Activated naive CD8-positive, alpha-beta T cell treated with anti-CD3 and anti-CD28 coated beads for 36 hours (primary cell): Measurements from ENCODE around the gene KDF1. TPM values are rescaled to one million over a fixed set of nuclear protein-coding genes. Genes with fewer than 3 reads are reported as not detected.
"Not testable (repeated sequence)": the region's sequence is repeated elsewhere in the genome, so short reads cannot be mapped to it uniquely, and the experiment has no call there.

Source experiments
- DNase-seq: peaks from one replicate; pipeline ENCODE4 v3.0.0; 2021
- H3K27ac Mint-ChIP-seq: one replicate; pipeline ENCODE4 v1.8.0; 2022; ENCODE audit warnings: mild to moderate bottlenecking, moderate library complexity, mixed read lengths
- H3K27me3 Mint-ChIP-seq: one replicate; pipeline ENCODE4 v1.8.0; 2022; ENCODE audit warnings: mild to moderate bottlenecking, mixed read lengths
- H3K36me3 Mint-ChIP-seq: one replicate; pipeline ENCODE4 v1.8.0; 2021; ENCODE audit warnings: mild to moderate bottlenecking, mixed read lengths
- H3K4me1 Mint-ChIP-seq: one replicate; pipeline ENCODE4 v1.8.0; 2021; ENCODE audit warnings: mixed read lengths
- H3K4me3 Mint-ChIP-seq: one replicate; pipeline ENCODE4 v1.8.0; 2022; ENCODE audit warnings: mild to moderate bottlenecking, moderate library complexity, mixed read lengths
- H3K9me3 Mint-ChIP-seq: one replicate; pipeline ENCODE4 v1.8.0; 2022; ENCODE audit warnings: mixed read lengths
- total RNA-seq, 2 experiments: library from RNA; stranded (reverse); gene quantifications; one replicate each; pipeline ENCODE4 v1.2.3, GENCODE V29; 2021

Gene KDF1
- total RNA-seq, 2 experiments from 2014 or later: 0.47 to 0.60 TPM

DNA sequence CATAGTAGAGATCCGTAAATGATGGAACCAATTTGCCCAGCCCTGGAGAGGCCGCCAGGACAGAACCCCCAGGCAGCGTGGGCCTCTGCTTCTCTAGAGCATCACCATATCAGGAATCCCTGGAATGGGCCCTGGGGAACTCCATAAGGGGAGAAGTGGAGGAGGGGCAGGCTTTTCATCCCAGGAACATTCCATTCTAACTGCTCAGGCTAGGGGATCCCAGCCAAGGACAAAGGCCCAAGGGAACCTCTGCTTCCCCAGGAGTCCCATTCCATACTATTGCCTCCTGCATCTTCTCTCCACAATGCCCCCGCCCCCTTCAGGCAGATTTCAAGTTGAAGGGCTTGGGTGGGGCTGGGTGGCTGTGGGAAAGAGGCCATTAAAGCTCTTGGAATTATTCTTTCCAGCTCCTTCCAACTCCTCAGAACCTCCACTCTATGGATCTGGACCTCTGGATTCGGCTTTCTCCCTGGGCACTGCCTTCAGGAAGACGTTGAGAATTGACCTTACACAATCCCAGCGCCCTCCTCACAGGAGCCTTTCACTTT lies 39.2 kb upstream of the KDF1 start:
- no peak overlapping the region for H3K27ac Mint-ChIP-seq
- H3K36me3 Mint-ChIP-seq: no peaks in the 10 kb centered on the region
- no peak for DNase-seq
- H3K9me3 Mint-ChIP-seq: no peaks in the 10 kb centered on the region
- peaks cover 35% of the 10 kb centered on the region for H3K27me3 Mint-ChIP-seq
- peaks cover 11% of the 10 kb centered on the region for H3K4me1 Mint-ChIP-seq
- no peak overlapping the region for H3K4me3 Mint-ChIP-seq

DNA sequence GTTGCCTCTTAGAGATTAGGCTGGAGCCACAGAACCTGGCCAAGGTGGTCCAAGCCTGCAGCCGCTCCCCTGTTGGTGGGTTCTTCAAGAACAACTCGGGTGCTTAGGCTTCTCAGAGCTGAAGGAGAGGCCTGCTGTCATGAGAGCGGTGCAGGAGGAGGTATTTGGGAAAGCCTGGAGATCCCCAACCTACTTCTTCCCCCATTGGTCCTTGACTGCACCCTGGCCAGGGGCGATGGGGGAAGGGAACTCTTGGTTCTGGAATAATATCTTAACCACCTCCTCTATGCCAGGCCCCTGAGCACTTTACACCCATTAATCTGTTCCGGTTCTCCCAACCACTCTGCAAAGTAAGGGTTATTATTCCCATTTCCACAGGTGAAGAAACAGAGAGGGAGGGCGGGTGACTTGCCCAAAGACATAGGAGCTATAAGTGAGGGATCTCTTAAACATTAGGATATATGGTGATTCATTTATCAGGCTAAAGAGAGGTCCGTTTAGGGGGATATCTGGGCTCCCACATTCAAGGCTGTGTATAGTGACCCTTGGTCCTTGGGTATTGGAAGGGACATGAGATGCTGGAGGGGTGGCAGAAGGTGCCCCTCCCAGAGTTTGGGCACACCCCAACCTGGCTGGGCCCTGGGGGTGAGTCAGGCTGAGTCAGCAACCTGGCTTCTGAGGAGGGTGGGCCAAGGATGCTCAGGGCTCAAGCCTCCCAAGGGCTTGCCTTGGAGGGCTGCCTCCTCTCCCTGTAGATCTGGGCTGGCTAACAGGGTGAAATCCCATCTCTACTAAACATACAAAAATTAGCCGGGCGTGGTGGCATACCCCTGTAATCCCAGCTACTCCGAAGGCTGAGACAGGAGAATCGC lies 38.4 kb upstream of the KDF1 start:
- DNase-seq: no peak
- Mint-ChIP-seq H3K4me1 (peaks cover 12% of the 10 kb centered on the region), H3K36me3 (no peaks in the 10 kb centered on the region), H3K4me3 (no peak overlapping the region), H3K9me3 (no peaks in the 10 kb centered on the region), H3K27me3 (peaks cover 37% of the 10 kb centered on the region), H3K27ac (no peak overlapping the region)

DNA sequence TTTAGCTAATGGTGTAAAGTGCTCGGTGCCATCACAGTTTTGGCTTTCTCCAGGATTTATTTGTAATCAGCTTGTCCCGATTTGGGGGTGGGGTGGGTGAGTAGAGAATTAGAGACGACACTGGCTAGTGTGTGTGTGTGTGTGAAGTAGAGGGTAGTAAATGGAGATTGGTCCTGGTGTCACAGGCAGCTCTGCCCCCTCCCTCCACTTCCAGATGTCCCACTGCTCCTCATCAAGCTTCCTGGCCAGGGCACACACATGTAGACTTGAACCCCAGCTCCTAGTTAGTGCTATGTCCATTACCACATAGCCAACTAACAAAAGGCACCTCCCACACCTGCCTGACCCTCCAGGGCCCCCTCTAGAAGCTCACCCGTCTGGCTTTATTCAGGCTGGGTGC lies 36.4 kb upstream of the KDF1 start:
- Mint-ChIP-seq H3K27me3 (peaks cover 52% of the 10 kb centered on the region), H3K36me3 (no peaks in the 10 kb centered on the region), H3K4me3 (no peak overlapping the region), H3K4me1 (peaks cover 19% of the 10 kb centered on the region), H3K27ac (no peak overlapping the region), H3K9me3 (no peaks in the 10 kb centered on the region)
- no peak for DNase-seq

DNA sequence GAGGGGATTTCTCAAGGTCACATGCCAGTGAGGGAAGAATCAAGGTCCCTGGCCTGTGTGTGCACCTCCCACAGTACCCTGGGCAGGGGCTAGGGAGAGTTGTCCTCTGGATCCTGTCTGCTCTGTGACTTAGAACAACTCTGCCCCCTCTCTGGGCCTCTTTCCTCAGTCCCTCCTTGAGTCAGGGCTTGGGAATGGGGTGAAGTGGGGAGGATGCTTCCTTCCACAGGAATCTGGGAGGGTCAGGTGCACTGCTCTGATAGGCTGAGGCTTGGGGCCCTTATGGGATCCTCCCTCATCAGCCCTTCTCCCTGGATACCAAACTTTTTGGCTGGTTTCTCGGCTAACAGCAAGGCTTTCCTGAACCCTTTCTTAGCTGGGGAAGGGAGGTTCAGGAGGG lies 35.8 kb upstream of the KDF1 start:
- H3K36me3 Mint-ChIP-seq: no peaks in the 10 kb centered on the region
- H3K4me1 Mint-ChIP-seq: peaks cover 23% of the 10 kb centered on the region
- H3K27me3 Mint-ChIP-seq: peaks cover 57% of the 10 kb centered on the region
- no peak overlapping the region for H3K27ac Mint-ChIP-seq
- H3K4me3 Mint-ChIP-seq: no peak overlapping the region
- no peak for DNase-seq
- no peaks in the 10 kb centered on the region for H3K9me3 Mint-ChIP-seq

DNA sequence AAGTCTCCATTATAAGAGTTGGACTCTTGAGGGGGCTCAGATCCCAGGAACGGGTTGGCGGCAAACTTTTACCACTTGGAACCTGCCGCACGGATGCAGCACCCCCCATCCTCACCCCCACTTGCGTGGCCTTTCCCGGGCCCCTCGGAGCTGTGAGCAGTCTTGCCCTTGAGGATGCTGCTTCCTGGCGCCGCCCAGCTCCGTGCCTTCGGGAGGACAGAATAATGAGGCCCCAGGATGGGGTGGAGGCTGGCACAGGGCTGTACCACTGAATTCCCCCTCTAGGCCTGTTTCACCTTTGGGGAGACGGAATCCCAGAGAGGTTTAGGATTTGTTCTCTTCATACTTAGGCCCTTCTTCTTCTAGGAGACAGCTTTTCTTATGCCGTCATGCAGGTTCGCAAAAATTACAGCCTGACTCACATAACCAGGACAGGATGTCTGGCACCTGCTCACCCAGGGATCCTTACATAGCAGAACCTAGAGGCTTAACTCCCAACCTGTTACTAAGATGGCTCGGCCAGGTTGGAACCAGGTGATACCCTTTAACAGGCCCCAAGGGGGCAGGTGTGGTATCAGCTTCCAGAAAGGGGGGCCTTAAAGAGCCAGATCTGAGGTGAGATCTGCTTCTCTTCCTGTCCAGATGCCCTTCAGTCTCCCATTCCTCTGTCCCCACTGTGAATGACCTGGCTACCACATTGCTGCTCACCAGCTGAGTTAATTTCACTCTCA lies 34.7 kb upstream of the KDF1 start:
- Mint-ChIP-seq H3K36me3 (no peaks in the 10 kb centered on the region), H3K4me1 (peaks cover 23% of the 10 kb centered on the region), H3K27ac (no peak overlapping the region), H3K9me3 (no peaks in the 10 kb centered on the region), H3K4me3 (peak overlapping the region; percentile 73), H3K27me3 (peaks cover 68% of the 10 kb centered on the region)
- DNase-seq: no peak

DNA sequence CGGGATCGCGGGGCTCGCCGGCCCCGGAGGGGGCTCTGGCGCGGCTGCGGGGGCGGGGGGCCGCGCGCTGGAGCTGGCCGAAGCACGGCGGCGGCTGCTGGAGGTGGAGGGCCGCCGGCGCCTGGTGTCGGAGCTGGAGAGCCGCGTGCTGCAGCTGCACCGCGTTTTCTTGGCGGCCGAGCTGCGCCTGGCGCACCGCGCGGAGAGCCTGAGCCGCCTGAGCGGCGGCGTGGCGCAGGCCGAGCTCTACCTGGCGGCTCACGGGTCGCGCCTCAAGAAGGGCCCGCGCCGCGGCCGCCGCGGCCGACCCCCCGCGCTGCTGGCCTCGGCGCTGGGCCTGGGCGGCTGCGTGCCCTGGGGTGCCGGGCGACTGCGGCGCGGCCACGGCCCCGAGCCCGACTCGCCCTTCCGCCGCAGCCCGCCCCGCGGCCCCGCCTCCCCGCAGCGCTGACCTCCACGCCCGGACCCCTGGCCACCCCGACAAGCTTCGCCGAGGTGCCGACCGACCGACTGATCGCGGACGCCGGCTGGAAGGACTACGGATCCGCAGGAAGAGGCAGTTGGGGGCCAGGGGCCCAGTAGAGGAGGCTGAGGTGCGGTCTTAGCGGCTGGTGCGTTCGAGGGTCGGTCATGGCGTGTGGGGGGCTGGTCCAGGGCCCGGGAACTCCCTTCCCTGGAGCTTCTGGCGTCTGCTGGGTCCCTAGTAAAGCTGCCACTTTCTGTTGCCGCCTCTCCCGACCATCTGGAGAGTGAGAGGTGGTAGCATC lies 33.9 kb upstream of the KDF1 start:
- Mint-ChIP-seq H3K27ac (no peak overlapping the region), H3K27me3 (peaks cover 75% of the 10 kb centered on the region), H3K4me3 (peak overlapping the region; percentile 73), H3K4me1 (peaks cover 23% of the 10 kb centered on the region), H3K36me3 (no peaks in the 10 kb centered on the region), H3K9me3 (no peaks in the 10 kb centered on the region)
- DNase-seq: peak; percentile 52

DNA sequence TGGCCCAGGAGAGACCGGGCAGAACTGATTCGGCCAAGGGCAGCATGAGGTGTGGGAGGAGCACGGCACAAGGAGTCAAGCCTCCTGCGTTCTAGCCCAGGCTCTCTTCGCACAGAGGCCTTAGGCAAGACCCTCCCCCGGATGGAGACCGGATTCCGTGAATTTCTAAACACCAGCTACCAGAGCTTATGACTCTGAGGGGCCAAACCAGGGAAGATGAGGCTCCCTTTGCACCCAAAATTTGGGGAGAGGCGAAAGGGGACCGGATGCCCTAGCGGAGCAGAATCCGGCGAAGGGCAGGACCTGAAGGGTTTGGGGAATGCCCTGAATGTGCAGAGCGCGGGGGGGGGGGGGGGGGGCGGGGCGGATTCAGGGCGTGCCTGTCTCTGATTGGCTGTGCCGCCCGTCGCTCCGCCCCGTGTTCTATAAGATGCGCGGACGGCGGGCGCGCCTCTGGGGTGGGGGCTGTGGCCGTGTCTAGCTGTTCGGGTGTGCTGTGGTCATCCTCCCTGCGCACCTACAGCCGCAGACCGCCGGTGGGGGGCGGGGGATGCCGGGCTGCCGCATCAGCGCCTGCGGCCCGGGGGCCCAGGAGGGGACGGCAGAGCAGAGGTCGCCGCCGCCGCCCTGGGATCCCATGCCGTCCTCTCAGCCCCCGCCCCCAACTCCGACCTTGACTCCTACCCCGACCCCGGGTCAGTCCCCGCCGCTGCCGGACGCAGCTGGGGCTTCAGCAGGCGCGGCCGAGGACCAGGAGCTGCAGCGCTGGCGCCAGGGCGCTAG lies 33.2 kb upstream of the KDF1 start, which contains the start of gene TRNP1:
Gene TRNP1, plus strand, starts transcription at position 456 of the 783 bp plus-strand sequence. Its CDS starts 95 bp downstream, at position 551.
- H3K27ac Mint-ChIP-seq: no peak within 1 kb of the TSS

DNA sequence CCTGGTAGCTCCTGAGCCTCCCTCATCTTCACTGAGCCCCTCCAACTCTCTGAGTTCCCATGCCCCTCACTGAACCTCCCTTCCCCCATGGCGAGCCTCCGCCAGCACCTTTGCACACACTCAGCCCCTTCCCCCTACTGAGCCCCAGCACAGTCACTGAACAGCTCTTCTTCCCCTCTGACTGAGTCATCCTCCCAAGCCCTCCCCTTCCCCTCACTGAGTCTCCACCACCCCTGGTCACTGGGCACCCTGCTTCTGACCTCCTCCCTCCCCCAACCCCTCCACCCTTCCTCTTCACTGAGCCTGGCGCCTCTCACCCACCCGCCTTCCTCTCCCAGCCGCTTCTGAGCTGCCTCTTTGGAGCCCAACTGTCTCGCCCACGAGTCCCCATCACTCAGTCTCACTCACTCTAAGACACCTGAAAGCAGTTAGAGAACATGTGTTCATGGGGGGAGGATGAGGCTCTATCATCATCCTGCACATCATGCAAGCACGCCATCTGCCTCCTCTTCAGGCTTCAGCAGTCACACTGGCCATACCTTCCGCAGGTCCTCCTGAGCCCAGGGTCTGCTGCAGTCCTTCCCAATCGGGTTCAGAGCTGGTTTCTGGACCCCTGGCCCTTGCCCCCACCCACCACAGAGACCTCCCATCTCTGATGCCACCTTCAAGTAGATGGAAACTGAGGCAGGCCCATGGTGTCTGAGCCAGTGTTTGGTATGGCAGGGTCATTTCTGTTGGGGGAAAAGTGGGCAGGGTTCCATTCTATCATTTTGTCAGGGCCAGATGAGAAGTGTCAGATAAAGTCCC lies 31.2 kb upstream of the KDF1 start:
- H3K4me1 Mint-ChIP-seq: peaks cover 17% of the 10 kb centered on the region
- H3K27ac Mint-ChIP-seq: no peak overlapping the region
- no peak overlapping the region for H3K4me3 Mint-ChIP-seq
- H3K36me3 Mint-ChIP-seq: no peaks in the 10 kb centered on the region
- H3K27me3 Mint-ChIP-seq: peaks cover 65% of the 10 kb centered on the region
- H3K9me3 Mint-ChIP-seq: no peaks in the 10 kb centered on the region
- DNase-seq: no peak

More for the DNA sequence above, 33.2 kb upstream of the KDF1 start, which contains the start of gene TRNP1:
- H3K36me3 Mint-ChIP-seq: no peaks in the 10 kb centered on the region
- DNase-seq: peak; percentile 65
- H3K27me3 Mint-ChIP-seq: peaks cover 77% of the 10 kb centered on the region
- H3K4me1 Mint-ChIP-seq: peaks cover 23% of the 10 kb centered on the region
- H3K9me3 Mint-ChIP-seq: no peaks in the 10 kb centered on the region
- peak within 1 kb of the TSS; percentile 79 for H3K4me3 Mint-ChIP-seq

DNA sequence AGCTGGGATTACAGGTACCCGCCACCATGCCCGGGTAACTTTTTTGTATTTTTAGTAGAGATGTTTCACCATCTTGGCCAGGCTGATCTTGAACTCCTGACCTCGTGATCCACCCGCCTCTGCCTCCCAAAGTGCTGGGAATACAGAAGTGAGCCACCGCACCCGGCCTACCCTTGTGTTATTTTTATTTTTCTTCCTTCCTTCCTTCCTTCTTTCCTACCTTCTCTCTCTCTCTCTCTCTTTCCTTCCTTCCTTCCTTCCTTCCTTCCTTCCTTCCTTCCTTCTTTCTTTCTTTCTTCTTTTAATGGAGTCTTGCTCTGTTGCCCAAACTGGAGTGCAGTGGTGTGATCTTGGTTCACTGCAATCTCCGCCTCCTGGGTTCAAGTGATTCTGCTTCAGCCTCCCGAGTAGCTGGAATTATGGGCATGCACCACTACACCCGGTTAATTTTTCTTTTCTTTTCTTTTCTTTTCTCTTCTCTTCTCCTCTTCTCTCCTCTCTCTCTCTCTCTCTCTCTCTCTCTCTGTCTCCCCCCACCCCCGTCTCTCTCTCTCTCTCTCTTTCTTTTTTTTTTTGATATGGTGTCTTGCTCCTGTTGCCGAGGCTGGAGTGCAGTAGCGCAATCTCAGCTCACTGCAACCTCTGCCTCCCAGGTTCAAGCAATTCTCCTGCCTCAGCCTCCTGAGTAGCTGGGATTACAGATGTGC lies 29.3 kb upstream of the KDF1 start:
- H3K27ac Mint-ChIP-seq, H3K4me3 Mint-ChIP-seq, H3K9me3 Mint-ChIP-seq, DNase-seq, H3K36me3 Mint-ChIP-seq: not testable (repeated sequence)
- Mint-ChIP-seq H3K27me3 (peaks cover 55% of the 10 kb centered on the region), H3K4me1 (peaks cover 12% of the 10 kb centered on the region)

DNA sequence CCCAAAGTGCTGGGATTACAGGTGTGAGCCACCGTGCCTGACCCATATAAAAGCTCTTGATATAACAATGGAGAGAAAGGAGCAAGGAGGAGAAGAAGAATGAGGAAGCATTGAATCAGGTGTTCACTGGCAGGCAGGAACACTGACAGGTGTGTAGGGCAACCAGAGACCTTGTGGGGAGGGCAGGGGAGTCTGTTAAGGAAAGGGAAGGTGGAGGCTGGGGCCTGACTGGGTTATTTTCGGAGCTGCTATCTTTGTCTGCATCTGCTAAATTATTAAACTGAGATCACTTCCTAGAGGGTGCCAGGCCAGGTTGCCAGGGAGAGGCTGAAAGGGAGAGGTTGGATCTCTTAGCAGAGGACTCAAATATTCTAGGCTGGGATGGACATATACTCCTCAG lies 26.4 kb upstream of the KDF1 start:
- Mint-ChIP-seq H3K4me3 (no peak overlapping the region), H3K9me3 (no peaks in the 10 kb centered on the region), H3K4me1 (peaks cover 4% of the 10 kb centered on the region), H3K27ac (no peak overlapping the region), H3K27me3 (peaks cover 45% of the 10 kb centered on the region), H3K36me3 (no peaks in the 10 kb centered on the region)
- no peak for DNase-seq

DNA sequence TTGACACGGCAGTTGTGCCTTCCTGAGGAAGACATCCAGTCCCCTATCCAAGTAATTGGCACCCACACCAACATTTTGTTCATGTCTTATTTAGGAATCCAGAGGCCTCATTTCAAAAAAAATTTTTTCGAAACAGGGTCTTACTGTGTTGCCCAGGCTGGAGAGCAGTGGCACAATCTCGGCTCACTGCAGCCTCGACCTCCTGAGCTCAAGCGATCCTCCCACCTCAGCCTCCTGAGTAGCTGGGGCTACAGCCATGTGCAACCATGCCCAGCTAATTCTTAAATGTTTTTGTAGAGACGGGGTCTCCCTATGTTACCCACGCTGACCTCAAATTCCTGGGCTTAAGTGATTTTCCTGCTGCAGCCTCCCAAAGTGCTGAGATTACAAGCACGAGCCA lies 24.0 kb upstream of the KDF1 start:
- H3K36me3 Mint-ChIP-seq: no peaks in the 10 kb centered on the region
- no peak overlapping the region for H3K4me3 Mint-ChIP-seq
- DNase-seq: no peak
- no peaks in the 10 kb centered on the region for H3K4me1 Mint-ChIP-seq
- H3K27ac Mint-ChIP-seq: no peak overlapping the region
- H3K9me3 Mint-ChIP-seq: no peaks in the 10 kb centered on the region
- H3K27me3 Mint-ChIP-seq: peaks cover 24% of the 10 kb centered on the region

DNA sequence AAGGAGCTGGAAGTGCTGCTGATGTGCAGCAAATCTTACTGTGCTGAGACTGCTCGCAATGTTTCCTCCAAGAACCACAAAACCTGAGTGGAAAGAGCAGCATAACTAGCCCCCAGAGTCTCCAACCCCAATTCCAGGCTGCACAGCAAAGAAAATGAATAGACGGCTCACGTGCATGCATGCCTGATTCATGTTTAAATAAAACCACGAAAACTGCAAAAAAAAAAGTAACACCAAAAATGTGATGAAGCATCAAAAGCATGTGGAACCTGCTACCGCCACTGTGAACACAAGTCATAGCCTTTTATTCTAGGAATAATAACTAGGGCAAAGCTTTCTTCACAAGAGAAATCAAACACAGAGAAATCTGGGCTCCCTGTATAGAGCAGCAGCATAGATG lies 23.6 kb upstream of the KDF1 start:
- Mint-ChIP-seq H3K9me3 (no peaks in the 10 kb centered on the region), H3K27me3 (peaks cover 22% of the 10 kb centered on the region), H3K4me3 (no peak overlapping the region), H3K27ac (no peak overlapping the region), H3K4me1 (no peaks in the 10 kb centered on the region), H3K36me3 (no peaks in the 10 kb centered on the region)
- DNase-seq: no peak
